GM21381 (cell line): ENCODE results near the gene KAT6B.

Source experiments
- ATAC-seq: cut with Tn5 transposase; IDR thresholded peaks from one replicate; pipeline ENCODE4 v1.9.1; 2021; ENCODE audit warnings: mild to moderate bottlenecking, moderate library complexity; ENCODE audit not compliant: unreplicated experiment

The KAT6B gene

DNA sequence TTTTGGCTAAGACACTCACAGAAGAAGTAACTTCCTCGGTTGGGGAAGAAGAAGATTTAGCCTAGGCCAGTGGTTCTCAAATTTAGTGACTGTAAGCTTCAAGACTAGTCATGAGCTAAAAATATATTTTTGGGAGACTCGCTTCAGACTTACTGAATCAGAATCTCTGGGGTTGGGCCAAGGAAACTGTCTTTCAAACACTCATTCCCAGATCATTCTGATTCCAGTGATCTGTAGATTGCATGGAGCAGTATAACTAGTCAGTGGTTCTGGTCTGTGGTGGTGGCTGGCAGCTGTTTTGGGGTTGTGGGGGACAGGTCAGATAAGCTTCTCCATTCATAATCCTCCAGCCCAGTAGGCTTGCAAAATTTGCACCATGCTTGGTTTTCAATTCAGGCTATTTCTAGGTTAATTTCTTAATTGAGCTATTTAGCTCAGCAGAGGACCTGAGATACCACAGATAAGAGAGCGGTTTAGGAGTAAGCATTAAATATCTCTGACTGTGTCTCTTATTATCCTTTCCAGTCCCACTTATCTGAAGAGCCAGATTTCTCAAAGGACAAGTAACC lies 3.8 kb upstream of the KAT6B start:
- no peak for ATAC-seq

DNA sequence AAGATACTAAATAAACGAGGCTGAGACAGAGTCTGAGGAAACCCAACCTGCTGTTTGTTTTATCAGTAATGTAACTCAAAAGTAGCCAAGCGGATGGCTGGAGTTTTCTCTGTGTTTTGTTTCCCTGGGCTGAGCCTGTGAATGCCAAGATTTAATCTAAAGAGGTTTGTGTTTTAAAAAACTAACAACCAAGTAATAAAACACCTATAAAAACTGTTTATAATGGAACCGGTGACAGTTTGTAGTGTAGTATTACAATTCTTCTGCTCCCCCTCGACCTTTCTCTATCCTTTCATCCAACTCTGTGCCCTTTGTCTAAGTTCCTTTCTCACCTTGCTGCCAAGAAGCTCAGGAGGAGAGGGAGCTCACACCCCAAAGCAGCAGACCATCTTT lies 2.6 kb upstream of the KAT6B start:
- no peak for ATAC-seq

DNA sequence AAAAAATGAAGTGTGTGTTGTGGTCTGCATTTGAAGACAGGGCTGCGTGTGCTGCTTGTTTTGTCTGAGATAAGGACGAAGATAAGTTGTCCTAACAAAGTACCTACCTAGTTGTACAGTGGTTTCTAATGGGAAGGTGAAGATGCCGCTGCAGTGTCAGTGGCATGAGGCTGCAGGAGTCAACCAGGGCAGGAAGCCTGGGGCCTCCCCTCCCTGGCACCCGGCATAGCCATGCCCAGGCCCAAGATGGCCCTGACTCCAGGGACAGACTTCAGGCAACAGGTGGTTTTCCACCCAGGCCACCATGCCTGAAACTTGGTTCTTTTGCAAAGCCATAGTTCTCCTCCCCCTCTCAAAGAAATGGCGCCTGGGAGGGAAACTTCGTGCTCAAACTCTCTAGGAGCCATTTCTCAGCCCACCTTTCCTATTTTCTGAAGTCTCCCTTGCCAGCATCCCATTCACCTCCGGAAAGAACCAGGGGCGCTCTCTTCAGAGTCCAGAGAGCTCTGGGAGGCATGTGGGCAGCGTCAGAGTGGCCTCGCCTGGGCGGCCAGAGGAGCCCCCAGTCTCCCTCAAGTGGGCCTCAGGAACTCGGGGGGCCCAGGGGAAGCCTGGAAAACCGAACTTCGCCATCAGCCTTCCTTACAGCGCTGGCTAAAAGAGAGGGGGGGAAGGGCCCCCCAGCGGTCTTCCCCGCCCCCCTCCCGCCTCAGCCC lies 2.1 kb upstream of the KAT6B start:
- no peak for ATAC-seq

- ATAC-seq = no peak
Measured at GRCh38 chr10:74824900-74825370, 1.5 kb upstream of the KAT6B start.

DNA sequence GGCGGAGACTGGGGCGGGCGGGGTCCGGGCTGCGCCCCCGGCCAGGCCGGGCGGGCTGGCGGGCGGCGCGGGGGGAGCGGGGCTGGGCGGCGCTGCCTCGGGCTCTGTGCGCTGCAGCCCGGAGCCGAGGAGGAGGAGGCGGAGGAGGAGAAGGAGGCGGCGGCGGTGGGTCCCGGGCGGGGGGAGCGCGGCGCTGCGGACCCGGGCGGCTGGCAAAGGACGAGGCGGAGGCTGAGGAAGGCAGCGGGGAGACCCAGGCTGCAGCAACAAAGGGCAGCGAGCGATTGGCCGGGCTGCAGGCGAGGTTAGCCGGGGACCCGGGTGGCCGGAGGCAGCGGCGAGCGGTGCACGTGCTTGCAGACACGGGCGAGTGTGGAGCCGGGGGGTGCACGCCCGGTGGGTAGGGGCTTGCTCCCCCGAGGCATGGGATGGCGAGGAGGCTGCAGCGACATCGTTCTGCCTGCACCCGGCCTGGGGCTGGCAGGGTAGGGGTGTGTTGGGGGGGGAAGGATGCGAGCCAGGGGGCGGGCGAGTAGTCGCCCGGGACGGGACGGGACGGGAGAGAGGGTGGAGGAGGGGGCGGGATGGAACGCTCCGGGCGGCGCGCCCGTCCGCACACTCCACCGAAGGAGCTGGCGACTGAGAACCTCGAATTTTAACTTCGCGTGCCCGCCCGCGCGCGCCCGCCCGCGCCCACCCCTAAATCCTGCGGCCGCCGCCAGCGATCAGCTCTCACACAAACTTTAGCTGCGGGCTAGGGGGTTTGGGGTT lies 844 bp upstream of the KAT6B start:
- peak; percentile 1 for ATAC-seq

- no peak for ATAC-seq
Measured at GRCh38 chr10:74827045-74827441, 643 bp downstream of the KAT6B start.

DNA sequence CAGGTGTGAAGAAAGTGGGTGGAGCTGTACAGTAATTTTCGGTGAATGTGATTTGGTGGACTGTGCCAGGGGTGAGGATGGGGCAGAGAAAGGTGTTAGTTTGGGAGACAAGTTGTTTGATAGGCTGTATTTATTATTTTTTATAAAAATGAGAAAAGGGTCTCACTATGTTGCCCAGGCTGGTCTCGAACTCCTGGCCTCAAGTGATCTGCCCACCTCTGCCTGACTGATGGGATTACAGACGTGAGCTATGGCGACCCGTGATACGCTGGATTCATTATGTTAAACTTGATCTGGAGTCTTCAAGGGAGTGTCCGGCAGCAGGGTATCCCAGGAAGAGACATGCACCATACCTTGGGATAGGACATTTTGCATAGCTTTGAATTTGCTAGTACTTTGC lies 1.3 kb downstream of the KAT6B start:
- no peak for ATAC-seq

- ATAC-seq = no peak
Measured at GRCh38 chr10:74828946-74829345, 2.5 kb downstream of the KAT6B start.

- ATAC-seq = no peak
Measured at GRCh38 chr10:74831518-74832120, 5.2 kb downstream of the KAT6B start.

DNA sequence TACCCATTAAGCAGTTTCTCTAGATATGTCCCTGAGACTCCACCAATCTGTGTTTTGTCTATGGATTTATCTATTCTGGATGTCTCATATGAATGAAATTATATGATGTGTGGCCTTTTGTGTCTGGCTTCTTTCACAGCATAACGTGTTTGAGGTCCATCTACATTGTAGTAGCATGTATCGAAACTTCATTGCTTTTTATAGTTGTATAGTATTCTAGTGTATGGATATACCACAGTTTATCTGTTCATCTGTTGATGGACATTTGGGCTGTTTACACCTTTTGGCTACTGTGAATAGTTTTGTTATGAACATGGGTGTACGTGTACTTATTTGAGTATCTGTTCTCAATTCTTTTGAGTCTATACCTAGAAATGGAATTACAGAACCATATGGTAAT lies 9.6 kb downstream of the KAT6B start:
- ATAC-seq = no peak

DNA sequence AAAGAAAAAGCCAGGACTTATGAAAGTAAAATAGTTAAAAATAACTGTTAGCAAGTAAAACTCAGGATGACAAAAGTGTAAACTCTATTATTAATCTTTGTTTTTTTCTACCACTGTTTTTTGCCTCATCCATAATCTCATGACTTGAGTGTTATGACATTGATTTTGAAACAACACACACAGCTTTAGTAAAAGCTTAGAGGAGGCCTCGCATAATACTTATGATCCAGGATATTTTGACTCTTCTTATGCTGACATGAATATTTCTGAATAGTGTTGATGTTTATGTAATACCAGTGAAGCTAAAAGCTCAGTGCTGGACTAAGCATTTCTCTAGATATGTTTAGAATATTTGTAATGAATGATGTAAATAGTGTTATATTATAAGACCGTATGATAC lies 10.5 kb downstream of the KAT6B start:
- ATAC-seq = no peak

GRCh38 chr10:74837743-74838142 lies 11.3 kb downstream of the KAT6B start:
- ATAC-seq = no peak

GRCh38 chr10:74839708-74840107 lies 13.3 kb downstream of the KAT6B start:
- ATAC-seq = no peak

DNA sequence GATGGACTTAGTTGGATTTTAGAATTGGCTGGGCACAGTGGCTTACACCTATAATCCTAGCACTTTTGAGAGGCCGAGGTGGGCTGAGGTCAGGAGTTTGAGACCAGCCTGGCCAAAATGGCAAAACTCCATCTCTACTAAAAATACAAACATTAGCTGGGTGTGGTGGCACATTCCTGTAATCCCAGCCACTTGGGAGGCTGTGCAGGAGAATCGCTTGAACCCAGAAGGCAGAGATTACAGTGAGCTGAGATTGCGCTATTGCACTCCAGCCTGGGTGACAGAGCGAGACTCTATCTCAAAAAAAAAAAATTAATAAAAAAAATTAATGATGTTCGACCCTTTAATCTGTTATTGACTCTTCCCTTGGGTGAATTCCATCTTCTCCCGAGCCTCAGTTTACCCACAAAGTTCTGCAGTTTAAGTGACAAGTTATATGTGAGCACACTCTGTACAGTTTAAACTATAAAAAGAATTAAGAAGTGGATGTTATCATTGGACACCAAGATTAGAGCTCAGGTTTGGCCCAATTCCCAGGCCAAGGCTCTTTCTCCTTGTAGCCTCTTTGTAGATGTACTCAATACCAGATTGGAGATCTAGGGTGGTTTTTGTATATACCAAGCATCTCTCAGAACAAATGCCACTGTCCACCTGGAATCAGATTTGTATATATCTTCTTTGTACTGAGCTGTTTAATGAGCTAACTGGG lies 15.0 kb downstream of the KAT6B start:
- no peak for ATAC-seq

DNA sequence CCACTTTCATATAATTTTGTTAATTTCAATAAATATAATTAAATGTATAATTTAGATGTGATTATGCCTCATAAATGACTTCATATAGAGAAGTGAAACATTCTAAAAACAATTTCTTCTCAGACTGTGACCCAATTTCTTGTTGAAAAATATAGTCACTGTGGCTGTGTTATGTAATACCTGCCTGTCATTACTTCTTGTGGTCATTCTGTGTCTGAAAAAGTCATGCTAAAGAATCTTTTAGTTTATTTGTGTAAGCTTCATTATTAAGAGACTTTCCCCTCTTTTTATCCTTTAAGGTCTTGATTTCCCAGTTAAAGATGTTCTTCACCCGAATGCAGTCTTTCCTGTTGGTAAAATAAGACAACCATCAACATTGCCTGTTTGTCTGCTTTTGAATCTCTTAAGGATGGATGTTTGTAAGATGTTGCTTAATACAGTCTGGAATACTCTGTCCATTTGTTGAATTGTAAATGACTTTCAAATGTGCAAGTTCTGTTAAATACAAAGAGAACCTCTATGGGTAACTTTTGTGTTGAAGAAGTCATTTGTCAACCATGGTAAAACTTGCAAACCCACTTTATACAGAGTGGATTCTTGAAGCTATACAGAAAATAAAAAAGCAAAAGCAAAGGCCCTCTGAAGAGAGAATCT lies 16.0 kb downstream of the KAT6B start:
- no peak for ATAC-seq

DNA sequence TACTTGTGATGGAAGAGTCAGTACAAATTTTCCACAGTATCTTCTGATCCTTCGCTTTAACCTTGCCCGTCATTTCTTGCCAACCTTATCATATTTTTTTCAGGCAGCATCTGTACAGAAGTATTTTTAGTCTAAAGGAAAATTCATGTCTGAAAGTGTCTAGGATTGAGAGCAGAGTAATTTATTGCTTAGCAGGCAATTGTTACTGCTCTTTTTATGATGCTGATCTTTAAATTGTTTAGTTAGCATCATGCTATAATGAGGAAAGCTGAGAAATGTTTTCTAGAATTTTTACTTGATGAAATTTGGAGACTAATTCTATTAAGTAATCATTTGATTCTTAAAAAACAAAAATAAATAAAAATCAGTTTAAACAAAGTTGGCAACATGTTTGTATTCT lies 20.6 kb downstream of the KAT6B start:
- ATAC-seq = no peak

- no peak for ATAC-seq
Measured at GRCh38 chr10:74851831-74852230, 25.4 kb downstream of the KAT6B start.

DNA sequence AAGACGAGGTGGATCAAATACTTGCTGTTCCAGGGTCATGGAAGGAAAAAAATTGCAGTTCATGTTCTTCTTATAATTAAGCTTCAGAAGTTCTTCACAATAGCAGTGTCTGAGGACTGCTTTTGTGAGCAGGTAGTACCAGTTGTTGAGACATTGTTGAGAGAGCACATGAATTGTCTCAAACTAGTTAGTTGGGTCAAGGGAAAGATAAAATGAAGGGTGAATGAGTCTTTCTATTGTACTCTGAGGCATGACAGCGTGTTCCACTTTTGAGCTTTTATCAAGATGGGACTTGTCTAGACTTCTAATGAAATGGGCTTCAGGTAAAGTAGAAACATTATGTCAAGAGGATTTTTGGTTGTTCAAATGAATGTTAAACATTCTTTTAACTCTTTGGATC lies 26.0 kb downstream of the KAT6B start:
- no peak for ATAC-seq

DNA sequence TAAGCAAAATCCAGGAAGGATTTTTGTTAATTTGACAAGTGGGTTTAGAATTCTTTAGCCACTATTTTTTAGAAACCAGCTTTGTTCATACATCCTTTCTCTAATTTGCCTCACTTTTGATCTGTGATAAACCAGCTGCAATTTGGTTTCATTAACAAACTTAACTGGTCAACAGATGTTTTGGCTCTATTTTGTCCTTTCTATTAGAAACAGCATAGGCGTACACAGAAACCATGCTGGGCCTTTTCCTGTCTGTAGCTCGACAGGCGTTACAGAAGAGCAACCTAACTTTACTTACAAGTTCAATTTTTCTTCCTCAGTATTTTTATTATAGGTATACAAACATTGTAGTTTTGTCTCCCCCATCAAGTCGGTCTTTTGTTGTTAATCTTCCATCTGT lies 28.2 kb downstream of the KAT6B start:
- ATAC-seq = no peak

- ATAC-seq = peak; percentile 46
Measured at GRCh38 chr10:74855027-74855426, 28.6 kb downstream of the KAT6B start.

DNA sequence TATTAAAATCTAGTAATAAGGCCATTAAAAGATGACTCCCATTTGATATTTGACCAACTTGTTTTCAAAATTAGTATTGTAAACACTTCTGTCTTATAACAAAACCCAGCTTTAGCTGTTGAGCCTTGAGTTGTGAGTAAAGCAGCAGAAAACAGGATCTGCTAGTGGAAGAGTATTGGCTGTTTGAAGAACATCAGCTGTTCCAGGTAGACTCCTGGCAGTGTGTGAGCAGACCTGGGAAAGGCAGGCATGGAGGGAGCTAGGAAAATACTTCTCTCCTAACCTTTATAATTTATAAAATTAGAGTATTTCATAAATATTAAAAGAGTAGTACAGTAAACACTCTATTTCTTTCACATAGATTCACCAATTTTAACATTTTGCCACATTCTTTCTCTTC lies 29.0 kb downstream of the KAT6B start:
- no peak for ATAC-seq
